ENCODE measurements around the gene CFAP210.
"Not testable (repeated sequence)": the region's sequence is repeated elsewhere in the genome, so short reads cannot be mapped to it uniquely, and the experiment has no call there.

Gene CFAP210

GRCh38 chr2:169615982-169616381, 78.2 kb downstream of the CFAP210 start:
- DNase-seq = not testable (repeated sequence)

GRCh38 chr2:169613876-169614275, 80.3 kb downstream of the CFAP210 start:
- no peak for DNase-seq

GRCh38 chr2:169609264-169609663, 84.9 kb downstream of the CFAP210 start:
- DNase-seq = no peak

GRCh38 chr2:169599568-169599967, 94.6 kb downstream of the CFAP210 start:
- no peak for DNase-seq

- DNase-seq = no peak
Measured at GRCh38 chr2:169598982-169599381, 95.2 kb downstream of the CFAP210 start.

GRCh38 chr2:169596546-169596945, 97.7 kb downstream of the CFAP210 start:
- not testable (repeated sequence) for DNase-seq

All from islet precursor cell (in vitro differentiated cells).